ENCODE data around the gene ADCY6. TPM values are rescaled to one million over a fixed set of nuclear protein-coding genes. Genes with fewer than 3 reads are reported as not detected.

ADCY6 gene
- total RNA-seq, 2 donors from 2014 or later = 52.8 to 58.6 TPM

DNA sequence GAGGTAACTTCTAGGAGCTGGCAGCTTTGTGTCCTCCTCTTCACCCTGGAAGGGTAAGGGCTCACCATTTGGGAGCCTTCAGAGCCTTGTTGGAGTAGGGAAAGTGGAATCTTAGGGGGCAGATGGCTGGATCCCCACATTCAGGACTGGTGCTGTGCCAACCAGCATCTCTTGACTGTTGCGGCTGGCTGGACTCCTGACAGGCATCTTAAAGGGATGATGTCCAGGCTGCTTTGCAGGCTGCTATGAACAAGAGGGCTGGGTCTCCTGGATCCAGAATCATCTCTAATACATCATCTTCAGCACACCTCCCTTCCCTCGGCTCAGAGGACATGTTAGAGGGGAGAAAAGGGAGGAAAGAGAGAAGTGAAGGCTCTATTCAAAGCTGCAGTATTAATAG, 33.8 kb upstream of the ADCY6 start:
- WGBS, 2 experiments (ENCODE audit: insufficient coverage in 1 of 2, insufficient read length in 1 of 2) = 96 to 100% methylated on average over 1 of the region's 2 CpGs
- H3K9me3 Mint-ChIP-seq = no peaks in the 10 kb centered on the region
- H3K36me3 ChIP-seq (ENCODE audit: control insufficient read depth, insufficient read depth, low read length) = peaks cover 23% of the 10 kb centered on the region
- H3K9me3 ChIP-seq (ENCODE audit: control insufficient read depth, low read length) = no peaks in the 10 kb centered on the region
- no peaks in the 10 kb centered on the region for H3K4me1 ChIP-seq (ENCODE audit: control insufficient read depth, insufficient read depth, low read length)
- H3K4me3 Mint-ChIP-seq = no peak overlapping the region
- H3K36me3 Mint-ChIP-seq (ENCODE audit: low read depth) = peaks cover 25% of the 10 kb centered on the region
- H3K27me3 ChIP-seq (ENCODE audit: control insufficient read depth, insufficient read depth, low read length, poor library complexity, severe bottlenecking) = no peaks in the 10 kb centered on the region
- peaks cover 9% of the 10 kb centered on the region for H3K4me1 Mint-ChIP-seq
- peaks cover 43% of the 10 kb centered on the region for H3K27me3 Mint-ChIP-seq (ENCODE audit: insufficient read depth)
- no peak for DNase-seq
- no peak overlapping the region for H3K9ac ChIP-seq (ENCODE audit: extremely low read depth, low read length, poor library complexity, severe bottlenecking)
- no peak overlapping the region for H3K27ac ChIP-seq (ENCODE audit: low read depth, low read length)
- no peak overlapping the region for H3K4me3 ChIP-seq (ENCODE audit: low read length)
- no peak for TF ChIP-seq CTCF (conservative IDR thresholded peaks at IDR 0.05)
- H3K27ac Mint-ChIP-seq = no peak overlapping the region

- Histone ChIP-seq H3K27ac (ENCODE audit: low read depth, low read length) (no peak overlapping the region), H3K4me1 (ENCODE audit: control insufficient read depth, insufficient read depth, low read length) (peaks cover under 1% of the 10 kb centered on the region), H3K27me3 (ENCODE audit: control insufficient read depth, insufficient read depth, low read length, poor library complexity, severe bottlenecking) (no peaks in the 10 kb centered on the region), H3K9me3 (ENCODE audit: control insufficient read depth, low read length) (no peaks in the 10 kb centered on the region), H3K9ac (ENCODE audit: extremely low read depth, low read length, poor library complexity, severe bottlenecking) (no peak overlapping the region), H3K4me3 (ENCODE audit: low read length) (no peak overlapping the region), H3K36me3 (ENCODE audit: control insufficient read depth, insufficient read depth, low read length) (peaks cover 18% of the 10 kb centered on the region)
- no peak for DNase-seq
- peaks cover 49% of the 10 kb centered on the region for H3K27me3 Mint-ChIP-seq (ENCODE audit: insufficient read depth)
- WGBS, 2 experiments (ENCODE audit: insufficient coverage in 1 of 2, insufficient read length in 1 of 2) = 91 to 95% methylated on average over 3 to 5 of the region's 5 CpGs
- no peak overlapping the region for H3K4me3 Mint-ChIP-seq
- no peaks in the 10 kb centered on the region for H3K9me3 Mint-ChIP-seq
- H3K4me1 Mint-ChIP-seq = peaks cover 11% of the 10 kb centered on the region
- H3K27ac Mint-ChIP-seq = no peak overlapping the region
- H3K36me3 Mint-ChIP-seq (ENCODE audit: low read depth) = peaks cover 25% of the 10 kb centered on the region
- no peak for TF ChIP-seq CTCF (conservative IDR thresholded peaks at IDR 0.05)
These were observed 33.2 kb upstream of the ADCY6 start for GRCh38 chr12:48822139-48822538.

DNA sequence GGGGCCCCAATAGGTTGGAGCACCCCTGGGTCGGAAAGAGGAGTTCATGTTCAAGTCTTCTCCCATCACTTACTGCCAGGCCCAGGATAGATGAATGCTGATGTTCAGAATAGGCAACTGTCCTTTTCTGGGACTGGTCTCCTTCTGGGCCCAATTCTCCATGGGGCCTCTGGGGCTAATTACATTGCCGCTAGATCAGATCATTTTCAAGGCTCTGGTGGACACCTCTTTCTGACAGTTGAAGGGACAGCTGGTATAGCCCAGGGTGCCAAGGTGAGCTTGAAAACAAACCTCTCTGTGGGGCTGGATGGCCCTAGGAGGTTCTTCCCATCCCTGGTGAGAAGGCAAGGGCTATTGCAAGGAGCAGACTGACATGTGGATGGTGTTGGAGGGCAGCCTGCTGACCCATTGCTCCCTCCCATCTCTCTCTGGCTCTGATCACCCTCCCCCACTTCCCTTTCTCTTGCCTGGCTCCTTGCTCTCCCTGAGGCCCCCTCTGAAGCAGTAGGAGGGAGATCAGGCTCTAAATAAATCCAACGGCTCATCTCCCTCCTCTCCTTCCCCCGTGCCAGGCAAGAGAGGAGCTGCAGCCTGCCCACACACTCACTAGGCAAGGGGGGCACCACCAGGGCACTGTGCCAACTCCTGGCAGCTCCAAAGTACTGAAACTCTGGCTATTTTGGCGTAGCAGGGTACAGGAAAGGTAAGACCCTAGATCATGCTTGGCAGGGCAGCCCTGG, 31.3 kb upstream of the ADCY6 start:
- H3K4me3 ChIP-seq (ENCODE audit: low read length) = peak overlapping the region; percentile 87
- no peak for TF ChIP-seq CTCF (conservative IDR thresholded peaks at IDR 0.05)

More for the DNA sequence above, 31.3 kb upstream of the ADCY6 start:
- Mint-ChIP-seq H3K4me1 (peaks cover 16% of the 10 kb centered on the region), H3K4me3 (peak overlapping the region; percentile 79), H3K27ac (no peak overlapping the region), H3K27me3 (ENCODE audit: insufficient read depth) (peaks cover 65% of the 10 kb centered on the region), H3K9me3 (no peaks in the 10 kb centered on the region), H3K36me3 (ENCODE audit: low read depth) (peaks cover 15% of the 10 kb centered on the region)
- Histone ChIP-seq H3K27ac (ENCODE audit: low read depth, low read length) (no peak overlapping the region), H3K4me1 (ENCODE audit: control insufficient read depth, insufficient read depth, low read length) (peaks cover 9% of the 10 kb centered on the region), H3K36me3 (ENCODE audit: control insufficient read depth, insufficient read depth, low read length) (peaks cover 11% of the 10 kb centered on the region), H3K9ac (ENCODE audit: extremely low read depth, low read length, poor library complexity, severe bottlenecking) (no peak overlapping the region), H3K9me3 (ENCODE audit: control insufficient read depth, low read length) (no peaks in the 10 kb centered on the region), H3K27me3 (ENCODE audit: control insufficient read depth, insufficient read depth, low read length, poor library complexity, severe bottlenecking) (no peaks in the 10 kb centered on the region)
- WGBS, 2 experiments (ENCODE audit: insufficient coverage in 1 of 2, insufficient read length in 1 of 2) = 79 to 88% methylated on average over 3 to 5 of the region's 5 CpGs
- no peak for DNase-seq

All from endodermal cell (in vitro differentiated cells).